Keratinocyte (primary cell): ENCODE data around the gene CCR5AS.

Experiments
- DNase-seq: peaks from one replicate; pipeline ENCODE4 v3.0.0-alpha.2; 2011; ENCODE audit warnings: low read depth, missing footprints, low spot score
- FAIRE-seq: peaks from 2 replicates; lab custom pipeline; 2011; peaks lifted over from hg19 to GRCh38; lab: Jason Lieb, UNC
- H2AFZ ChIP-seq: 2 replicates; pipeline ENCODE4 v1.6.0; 2012; ENCODE audit warnings: low read length, control low read depth, inconsistent platforms; ENCODE audit not compliant: control insufficient read depth
- H3K27ac ChIP-seq: 2 replicates; pipeline ENCODE4 v1.5.1; 2011; ENCODE audit warnings: low read length; ENCODE audit not compliant: control insufficient read depth, insufficient read depth
- H3K27me3 ChIP-seq: 3 replicates; pipeline ENCODE4 v1.6.0; 2011; ENCODE audit warnings: low read length; ENCODE audit not compliant: control insufficient read depth, insufficient read depth; ENCODE audit errors: extremely low read depth
- H3K36me3 ChIP-seq, 2 experiments: 2 replicates in 1 of 2; 3 replicates in 1 of 2; pipeline ENCODE4 v1.5.1; 2011; ENCODE audit warnings: low read length in 2 of 2, mild to moderate bottlenecking in 1 of 2; ENCODE audit not compliant: control insufficient read depth in 2 of 2, insufficient read depth in 2 of 2; ENCODE audit errors: extremely low read depth in 1 of 2
- H3K4me1 ChIP-seq: 3 replicates; pipeline ENCODE4 v1.5.1; 2011; ENCODE audit warnings: low read length; ENCODE audit not compliant: control insufficient read depth, insufficient read depth; ENCODE audit errors: extremely low read depth
- H3K4me2 ChIP-seq: 3 replicates; pipeline ENCODE4 v1.6.0; 2011; ENCODE audit warnings: low read depth, low read length; ENCODE audit not compliant: control insufficient read depth, insufficient read depth; ENCODE audit errors: extremely low read depth
- H3K4me3 ChIP-seq, 3 experiments: fragments of 200-600 bp in 1 of 3; sonication (generic) in 1 of 3; 2 replicates in 2 of 3; 3 replicates in 1 of 3; pipeline ENCODE4 v1.5.1; 2011 to 2016; ENCODE audit warnings: low read length in 3 of 3, mild to moderate bottlenecking in 3 of 3, control low read depth in 2 of 3, inconsistent platforms in 1 of 3, low read depth in 1 of 3, mixed read lengths in 1 of 3, mixed run types in 1 of 3, moderate library complexity in 1 of 3; ENCODE audit not compliant: control insufficient read depth in 2 of 3, insufficient read depth in 2 of 3; ENCODE audit errors: extremely low read depth in 1 of 3
- H3K79me2 ChIP-seq: 2 replicates; pipeline ENCODE4 v1.6.0; 2012; ENCODE audit warnings: low read length; ENCODE audit not compliant: control insufficient read depth, insufficient read depth
- H3K9ac ChIP-seq: 3 replicates; pipeline ENCODE4 v1.6.0; 2011; ENCODE audit warnings: low read length; ENCODE audit not compliant: control insufficient read depth, insufficient read depth; ENCODE audit errors: extremely low read depth
- H3K9me1 ChIP-seq: 3 replicates; pipeline ENCODE4 v1.6.0; 2011; ENCODE audit warnings: low read length; ENCODE audit not compliant: control insufficient read depth, insufficient read depth; ENCODE audit errors: extremely low read depth
- H3K9me3 ChIP-seq: 2 replicates; pipeline ENCODE4 v1.5.1; 2012; ENCODE audit warnings: low read depth, low read length; ENCODE audit not compliant: control insufficient read depth
- H4K20me1 ChIP-seq: 3 replicates; pipeline ENCODE4 v1.6.0; 2011; ENCODE audit warnings: low read length; ENCODE audit not compliant: control insufficient read depth, insufficient read depth; ENCODE audit errors: extremely low read depth
- CTCF ChIP-seq, 3 experiments: IDR thresholded peaks in 1 of 3; conservative IDR thresholded peaks in 1 of 3; optimal IDR thresholded peaks in 1 of 3; 2 replicates in 2 of 3; 3 replicates in 1 of 3; pipeline versions ENCODE3 to v1.5.1; 2011; ENCODE audit warnings: low read length in 3 of 3, mild to moderate bottlenecking in 3 of 3, moderate library complexity in 2 of 3, control low read depth in 1 of 3, inconsistent platforms in 1 of 3; ENCODE audit not compliant: insufficient read depth in 2 of 3; ENCODE audit errors: extremely low read depth in 1 of 3
- EZH2 ChIP-seq: IDR thresholded peaks from one replicate; pipeline ENCODE4 v1.6.1; 2012; ENCODE audit warnings: inconsistent platforms, mild to moderate bottlenecking, low read length, moderate library complexity
- dilution Hi-C: fragments of 300-500 bp; cut with MboI; formaldehyde crosslinking; loops from one replicate; pipeline ENCODE4 v1.7.0; 2020; ENCODE audit warnings: low sequenced_read_pairs; ENCODE audit not compliant: extremely low pct_ligation_motif_present

The CCR5AS gene

DNA sequence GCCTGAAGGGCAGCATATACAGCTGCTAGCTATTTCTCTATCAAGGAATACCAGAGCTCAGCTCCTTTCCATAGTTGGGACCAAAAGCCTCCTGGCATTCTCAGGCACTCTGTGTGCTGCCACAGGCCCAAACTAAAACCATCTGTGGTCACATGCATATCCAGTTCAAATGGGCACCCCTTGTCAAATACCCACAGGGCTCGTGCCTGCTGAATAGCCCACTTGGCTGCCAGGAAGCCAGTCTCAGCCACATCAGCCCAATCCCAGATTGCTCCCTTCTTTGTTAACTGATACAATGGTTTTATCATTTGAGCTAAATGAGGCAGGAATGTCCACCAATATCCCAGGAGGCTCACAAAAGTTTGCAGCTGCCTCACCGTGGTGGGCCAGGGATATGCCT is 14.1 kb upstream of the CCR5AS start:
- Histone ChIP-seq H3K9me3 (no peaks in the 10 kb centered on the region), H3K4me3 (no peak overlapping the region), H3K27me3 (no peaks in the 10 kb centered on the region), H4K20me1 (no peaks in the 10 kb centered on the region), H3K79me2 (no peaks in the 10 kb centered on the region), H3K4me1 (peaks cover 21% of the 10 kb centered on the region), H3K36me3 (no peaks in the 10 kb centered on the region), H3K9ac (no peak overlapping the region), H2AFZ (no peak overlapping the region), H3K9me1 (no peaks in the 10 kb centered on the region), H3K27ac (no peak overlapping the region), H3K4me2 (no peak overlapping the region)
- dilution Hi-C loops = no loop called here
- FAIRE-seq (no peak), DNase-seq (no peak)
- TF ChIP-seq EZH2 = no peak
- TF ChIP-seq CTCF (optimal IDR thresholded peaks at IDR 0.05 in 1 of 3, IDR thresholded peaks at IDR 0.05 in 1 of 3, conservative IDR thresholded peaks at IDR 0.05 in 1 of 3; ENCODE audit: extremely low read depth in 1 of 3, insufficient read depth in 2 of 3, low read length in 3 of 3) = no peak

- Histone ChIP-seq H3K27ac (no peak overlapping the region), H3K9ac (no peak overlapping the region), H3K4me2 (no peak overlapping the region), H3K4me3 (no peak overlapping the region), H2AFZ (no peak overlapping the region), H3K36me3 (no peaks in the 10 kb centered on the region), H3K9me3 (no peaks in the 10 kb centered on the region), H3K9me1 (no peaks in the 10 kb centered on the region), H4K20me1 (no peaks in the 10 kb centered on the region), H3K79me2 (no peaks in the 10 kb centered on the region), H3K27me3 (no peaks in the 10 kb centered on the region), H3K4me1 (peaks cover 18% of the 10 kb centered on the region)
- FAIRE-seq = no peak
- DNase-seq = no peak
- dilution Hi-C loops = no loop called here
- TF ChIP-seq CTCF (optimal IDR thresholded peaks at IDR 0.05 in 1 of 3, IDR thresholded peaks at IDR 0.05 in 1 of 3, conservative IDR thresholded peaks at IDR 0.05 in 1 of 3; ENCODE audit: extremely low read depth in 1 of 3, insufficient read depth in 2 of 3, low read length in 3 of 3) (no peak), EZH2 (no peak)
Observed at GRCh38 chr3:46419816-46420215, 12.9 kb upstream of the CCR5AS start.
